ENCODE results near the gene ARSG. TPM values are rescaled to one million over a fixed set of nuclear protein-coding genes. Genes with fewer than 3 reads are reported as not detected.
A peak's percentile ranks its signal among the peaks of the same experiment; 100 is the strongest.

ARSG gene
- total and polyA plus RNA-seq, 2 of the 13 experiments (the other 11 are each of a cell fraction or from before 2014, with no cell fraction given), result 3.7 to 15.2 TPM

- TF ChIP-seq TFDP1 (CRISPR knock-in tag; IDR thresholded peaks at IDR 0.05; ENCODE audit: borderline replicate concordance), result peak; percentile 67
- peak; percentile 91 for TF ChIP-seq FOXO1 (CRISPR knock-in tag; IDR thresholded peaks at IDR 0.05)
- peak; percentile 45 for TF ChIP-seq ATF1 (CRISPR knock-in tag; IDR thresholded peaks at IDR 0.05)
- peak; percentile 53; the same call in 1 of the 2 replicates for TF ChIP-seq MEIS2 (CRISPR knock-in tag; IDR thresholded peaks at IDR 0.05)
- TF ChIP-seq ZNF710 (CRISPR knock-in tag; IDR thresholded peaks at IDR 0.05; ENCODE audit: borderline replicate concordance), result peak; percentile 94
- TF ChIP-seq MAZ (IDR thresholded peaks at IDR 0.05; ENCODE audit: borderline replicate concordance, low read depth, low read length), result peak; percentile 53; the same call in 1 of the 2 replicates
- TF ChIP-seq MAZ (CRISPR knock-in tag; IDR thresholded peaks at IDR 0.05; ENCODE audit: low read depth), result peak; percentile 80
- no peak for TF ChIP-seq ZUFSP (CRISPR knock-in tag; IDR thresholded peaks at IDR 0.05; ENCODE audit: borderline replicate concordance)
- TF ChIP-seq PAWR (CRISPR knock-in tag; IDR thresholded peaks at IDR 0.05; ENCODE audit: borderline replicate concordance), result peak; percentile 77; the same call in 1 of the 2 replicates
- peak; percentile 75; the same call in 1 of the 2 replicates for TF ChIP-seq HINFP (CRISPR knock-in tag; IDR thresholded peaks at IDR 0.05; ENCODE audit: low read depth)
- TF ChIP-seq ZNF674 (CRISPR knock-in tag; IDR thresholded peaks at IDR 0.05; ENCODE audit: low read depth), result no peak
- TF ChIP-seq ZNF326 (CRISPR knock-in tag; IDR thresholded peaks at IDR 0.05; ENCODE audit: borderline replicate concordance), result no peak
- TF ChIP-seq SETDB1 (CRISPR knock-in tag; IDR thresholded peaks at IDR 0.05; ENCODE audit: borderline replicate concordance), result 0 out of 2 replicates have a peak, but pooled peaks have one; percentile 57
- peak; percentile 79; the same call in 1 of the 2 replicates for TF ChIP-seq HDAC1 (CRISPR knock-in tag; IDR thresholded peaks at IDR 0.05)
- peak; percentile 80; the same call in 1 of the 2 replicates for TF ChIP-seq ZFP82 (CRISPR knock-in tag; IDR thresholded peaks at IDR 0.05; ENCODE audit: borderline replicate concordance)
- TF ChIP-seq NRL (CRISPR knock-in tag; IDR thresholded peaks at IDR 0.05; ENCODE audit: borderline replicate concordance), result peak; percentile 99
- TF ChIP-seq ZNF414 (CRISPR knock-in tag; IDR thresholded peaks at IDR 0.05), result peak; percentile 65
- 0 out of 2 replicates have a peak, but pooled peaks have one; percentile 15 for TF ChIP-seq NFATC3 (CRISPR knock-in tag; IDR thresholded peaks at IDR 0.05)
- peak; percentile 57; the same call in 1 of the 2 replicates for TF ChIP-seq ZNF652 (CRISPR knock-in tag; IDR thresholded peaks at IDR 0.05; ENCODE audit: borderline replicate concordance, low read depth)
- no peak for TF ChIP-seq ZFP36 (IDR thresholded peaks at IDR 0.05; ENCODE audit: borderline replicate concordance, low read depth, low read length, partially characterized antibody)
These were observed 87.2 kb downstream of the ARSG start (continued) for GRCh38 chr17:68378268-68379176.
